GM21723 (cell line): ENCODE data around the gene TMEM266.

Experiments used
- ATAC-seq: cut with Tn5 transposase; IDR thresholded peaks from one replicate; pipeline ENCODE4 v1.9.1; 2021; ENCODE audit warnings: mild to moderate bottlenecking, moderate library complexity; ENCODE audit not compliant: unreplicated experiment

Gene TMEM266

DNA sequence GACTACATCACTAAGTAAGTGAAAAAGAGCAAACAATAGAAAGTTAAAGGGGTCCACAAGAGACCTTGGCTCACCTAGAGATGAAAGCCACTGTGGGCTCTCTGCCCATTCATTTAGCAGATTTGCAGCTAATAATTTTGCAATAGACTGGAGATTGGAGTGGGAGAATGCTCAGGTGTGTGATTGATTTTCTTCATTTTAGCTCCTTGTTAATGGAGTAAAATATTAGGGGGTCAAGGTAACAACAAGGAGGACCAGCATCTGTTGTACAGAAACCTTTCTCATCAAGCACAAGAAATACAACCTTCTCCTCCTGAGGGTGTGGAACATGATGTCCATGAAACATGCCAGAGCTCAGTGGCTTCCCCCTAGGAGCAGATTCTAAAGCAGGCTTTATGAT is 63.2 kb downstream of the TMEM266 start:
- ATAC-seq = no peak

DNA sequence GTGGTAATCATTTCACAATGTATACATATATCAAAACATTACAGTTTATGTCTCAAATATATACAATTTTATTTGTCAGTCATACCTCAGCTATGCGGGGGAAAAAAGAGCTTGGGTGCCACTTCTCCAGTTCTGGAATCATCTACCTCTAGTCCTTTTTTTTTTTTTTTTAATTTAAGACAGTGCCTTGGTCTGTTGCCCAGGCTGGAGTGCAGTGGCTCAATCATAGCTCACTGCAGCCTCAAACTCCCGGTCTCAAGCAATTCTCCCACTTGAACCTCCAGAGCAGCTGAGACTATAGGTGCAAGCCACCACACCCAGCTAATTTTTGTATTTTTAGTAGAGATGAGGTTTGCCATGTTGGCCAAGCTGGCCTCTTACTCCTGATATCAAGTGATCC is 67.4 kb downstream of the TMEM266 start:
- no peak for ATAC-seq

DNA sequence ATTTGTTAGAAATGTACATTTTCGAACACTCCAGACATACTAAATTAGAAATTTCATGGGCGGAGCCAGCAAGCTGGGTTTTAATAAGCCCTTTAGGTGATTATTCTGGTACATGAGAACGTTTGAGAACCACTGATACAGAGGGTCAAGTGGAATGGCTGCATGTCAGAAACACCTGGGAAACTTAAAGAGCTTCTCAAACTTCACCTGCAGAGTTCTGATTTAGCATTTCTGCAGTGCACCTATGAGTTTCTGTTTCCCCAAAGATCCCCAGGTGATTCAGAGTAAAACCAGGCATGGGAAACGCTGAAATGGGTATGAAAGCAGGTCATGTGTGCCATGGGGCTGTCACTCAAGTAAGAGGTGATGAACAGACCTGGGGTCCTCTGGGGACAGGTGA is 68.1 kb downstream of the TMEM266 start:
- ATAC-seq = no peak

GRCh38 chr15:76134537-76134936 is 74.8 kb downstream of the TMEM266 start:
- no peak for ATAC-seq

GRCh38 chr15:76135516-76135915 is 75.7 kb downstream of the TMEM266 start:
- ATAC-seq = no peak

GRCh38 chr15:76138436-76138835 is 78.7 kb downstream of the TMEM266 start:
- no peak for ATAC-seq

DNA sequence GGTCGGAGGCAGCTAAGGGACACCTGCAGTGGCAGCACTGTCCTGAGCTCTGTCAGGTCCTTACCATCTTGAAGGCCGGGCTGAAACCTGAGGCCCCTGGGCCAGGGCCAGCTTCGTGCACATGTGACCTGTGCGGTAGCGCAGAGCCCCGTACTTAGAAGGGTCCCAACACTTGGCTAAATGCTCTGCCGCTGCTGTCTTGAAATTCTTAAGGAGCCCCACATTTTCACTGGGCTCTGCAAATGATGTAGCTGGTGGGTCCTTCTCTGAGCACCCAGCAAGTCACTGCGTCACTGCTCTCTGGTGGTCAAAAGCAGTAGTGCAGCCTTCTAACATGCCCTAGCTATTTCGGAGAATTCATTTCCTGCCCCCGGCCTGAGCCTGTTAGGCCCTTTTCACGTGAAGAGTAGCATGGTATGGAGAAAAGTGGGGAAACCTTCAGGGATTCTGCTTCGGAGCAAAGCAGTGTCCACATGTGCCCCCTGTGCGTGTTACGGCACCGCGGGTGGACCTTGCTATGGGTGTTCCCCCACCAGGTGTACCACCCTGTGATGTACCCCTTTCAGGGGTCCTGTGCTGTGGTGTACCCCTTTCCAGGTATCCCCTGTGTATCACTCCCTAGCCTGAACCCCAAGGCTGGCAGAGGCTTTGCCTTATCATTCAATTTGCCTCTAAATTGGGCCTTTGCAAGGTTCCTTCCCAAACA is 79.7 kb downstream of the TMEM266 start:
- ATAC-seq = no peak

- ATAC-seq = no peak
These were observed 80.3 kb downstream of the TMEM266 start for GRCh38 chr15:76140074-76140464.

DNA sequence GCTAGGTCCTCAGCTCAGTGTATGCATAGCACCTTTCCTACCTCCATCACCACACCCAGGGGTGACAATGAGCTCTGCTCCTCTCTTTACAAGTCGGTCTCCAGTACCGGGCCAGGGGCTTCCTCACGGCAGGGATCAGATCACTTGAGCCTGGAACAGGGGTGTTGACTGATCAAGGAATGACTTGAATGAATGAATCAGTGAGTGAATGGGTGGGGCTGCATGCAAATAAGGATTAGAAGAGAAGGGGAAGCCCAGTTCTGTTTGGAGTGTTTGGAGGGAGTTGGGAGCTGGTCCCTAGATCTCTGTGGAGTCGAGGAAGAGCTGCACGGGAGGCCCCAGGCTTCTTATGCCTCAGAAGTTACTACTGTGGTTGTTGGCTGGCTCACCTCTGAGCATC is 87.0 kb downstream of the TMEM266 start:
- ATAC-seq = no peak

- no peak for ATAC-seq
These were observed 88.3 kb downstream of the TMEM266 start for GRCh38 chr15:76147906-76148570.

GRCh38 chr15:76149291-76149915 is 89.6 kb downstream of the TMEM266 start:
- ATAC-seq = no peak

DNA sequence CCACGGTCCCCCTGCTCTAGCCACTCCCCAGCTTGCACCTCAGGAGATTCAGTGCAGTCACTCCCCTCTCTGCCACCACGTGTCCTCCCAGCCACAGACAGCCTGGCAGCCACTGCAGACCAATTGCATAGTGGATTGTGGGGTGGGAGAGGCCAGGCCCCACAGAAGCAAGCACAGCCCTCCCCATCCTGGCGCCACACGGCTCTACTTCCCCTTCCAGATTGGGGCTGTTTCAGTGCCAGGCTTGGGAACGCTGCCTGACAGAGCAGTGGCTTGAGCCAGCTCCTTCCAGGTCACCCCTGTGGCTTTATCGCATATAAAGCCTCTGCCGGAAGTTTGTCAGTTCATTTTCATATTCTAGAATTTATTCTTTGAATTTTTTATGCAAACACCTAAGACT is 90.7 kb downstream of the TMEM266 start:
- ATAC-seq = peak; percentile 26

GRCh38 chr15:76150971-76151598 is 91.3 kb downstream of the TMEM266 start:
- peak; percentile 87 for ATAC-seq

DNA sequence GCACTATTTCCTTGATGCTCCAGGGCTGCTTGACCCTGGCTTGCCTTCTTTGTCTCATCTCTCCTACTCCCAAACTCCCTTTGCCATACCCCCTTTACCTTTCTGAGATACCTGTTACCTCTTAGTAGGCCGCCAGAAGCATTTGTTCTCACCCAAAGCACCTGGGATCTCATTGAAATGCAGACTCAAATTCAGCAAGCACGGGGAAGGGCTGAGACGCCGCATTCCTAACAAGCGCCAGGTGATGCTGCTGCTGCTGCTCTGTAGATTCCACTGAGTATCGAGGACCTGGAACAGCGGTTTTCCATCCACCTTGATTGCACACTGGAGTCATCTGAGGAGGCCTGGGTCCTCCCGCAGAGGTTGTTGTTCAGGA is 91.8 kb downstream of the TMEM266 start:
- ATAC-seq = no peak

- no peak for ATAC-seq
These were observed 92.4 kb downstream of the TMEM266 start for GRCh38 chr15:76152197-76152596.

- no peak for ATAC-seq
These were observed 93.7 kb downstream of the TMEM266 start for GRCh38 chr15:76153241-76154197.

- no peak for ATAC-seq
These were observed 95.9 kb downstream of the TMEM266 start for GRCh38 chr15:76155731-76156130.

DNA sequence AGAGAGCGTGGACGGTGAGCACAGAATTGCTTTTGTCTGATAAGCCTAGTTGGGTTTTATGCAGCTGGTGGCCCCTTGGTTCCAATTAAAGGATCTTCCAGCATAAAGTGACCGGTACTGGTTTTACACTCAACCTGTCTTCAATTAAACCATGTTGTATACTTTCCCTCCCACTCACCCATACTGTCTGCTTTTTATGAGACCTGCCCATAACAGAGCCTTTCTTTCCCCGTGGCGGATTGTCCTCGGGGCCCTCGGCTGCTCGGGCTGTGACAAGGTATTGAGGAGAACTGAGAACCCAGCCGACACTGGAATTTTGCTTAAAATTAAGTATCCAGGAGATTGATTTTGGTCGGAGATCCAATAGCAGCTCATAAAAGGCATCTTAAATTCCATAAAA is 98.4 kb downstream of the TMEM266 start:
- no peak for ATAC-seq

DNA sequence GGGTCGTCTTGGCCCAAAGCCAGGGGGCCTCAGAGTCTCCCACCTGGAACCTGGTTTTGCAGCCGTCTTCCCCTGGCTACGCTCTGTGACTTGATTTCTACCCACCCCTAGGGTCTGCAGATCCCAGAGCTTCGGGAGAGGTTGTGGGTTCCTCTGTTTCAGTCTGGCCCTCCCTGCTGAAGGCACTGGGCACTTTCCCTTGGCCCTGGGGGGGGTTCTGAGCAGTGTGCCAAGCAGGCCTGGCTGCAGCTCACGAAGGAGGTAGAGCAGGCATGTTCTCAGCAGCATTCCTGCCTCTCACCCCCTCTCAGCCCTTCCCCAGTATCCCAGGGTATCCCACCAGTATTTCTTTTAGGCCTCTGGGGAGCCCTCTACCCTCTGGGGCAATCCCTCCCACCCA is 99.0 kb downstream of the TMEM266 start:
- no peak for ATAC-seq

GRCh38 chr15:76159282-76159681 is 99.5 kb downstream of the TMEM266 start:
- ATAC-seq = no peak
